Measurements from ENCODE around the gene PARD3B. TPM values are rescaled to one million over a fixed set of nuclear protein-coding genes. Genes with fewer than 3 reads are reported as not detected.

PARD3B gene
- total and polyA plus RNA-seq, 7 donors, result 3.2 to 64.0 (median 42.5) TPM

- no peak overlapping the region for H3K27ac ChIP-seq
- WGBS, 2 donors, result 91 to 96% methylated on average over 1 of the region's 1 CpG
- no peaks in the 10 kb centered on the region for H3K27me3 ChIP-seq
- no peaks in the 10 kb centered on the region for H3K9me3 ChIP-seq
- H3K36me3 ChIP-seq, result no peaks in the 10 kb centered on the region
- intact Hi-C loops (cut with DNase I), result no loop called here
- DNase-seq, result no peak
- H3K4me1 ChIP-seq, result peaks cover 0 to 11% (median 9%) of the 10 kb centered on the region in 4 donors
- H3K4me3 ChIP-seq, result no peak overlapping the region
- no peak for TF ChIP-seq POLR2AphosphoS5 (IDR thresholded peaks at IDR 0.05)
- TF ChIP-seq EP300 (IDR thresholded peaks at IDR 0.05), result no peak
- TF ChIP-seq, protein P1, sequence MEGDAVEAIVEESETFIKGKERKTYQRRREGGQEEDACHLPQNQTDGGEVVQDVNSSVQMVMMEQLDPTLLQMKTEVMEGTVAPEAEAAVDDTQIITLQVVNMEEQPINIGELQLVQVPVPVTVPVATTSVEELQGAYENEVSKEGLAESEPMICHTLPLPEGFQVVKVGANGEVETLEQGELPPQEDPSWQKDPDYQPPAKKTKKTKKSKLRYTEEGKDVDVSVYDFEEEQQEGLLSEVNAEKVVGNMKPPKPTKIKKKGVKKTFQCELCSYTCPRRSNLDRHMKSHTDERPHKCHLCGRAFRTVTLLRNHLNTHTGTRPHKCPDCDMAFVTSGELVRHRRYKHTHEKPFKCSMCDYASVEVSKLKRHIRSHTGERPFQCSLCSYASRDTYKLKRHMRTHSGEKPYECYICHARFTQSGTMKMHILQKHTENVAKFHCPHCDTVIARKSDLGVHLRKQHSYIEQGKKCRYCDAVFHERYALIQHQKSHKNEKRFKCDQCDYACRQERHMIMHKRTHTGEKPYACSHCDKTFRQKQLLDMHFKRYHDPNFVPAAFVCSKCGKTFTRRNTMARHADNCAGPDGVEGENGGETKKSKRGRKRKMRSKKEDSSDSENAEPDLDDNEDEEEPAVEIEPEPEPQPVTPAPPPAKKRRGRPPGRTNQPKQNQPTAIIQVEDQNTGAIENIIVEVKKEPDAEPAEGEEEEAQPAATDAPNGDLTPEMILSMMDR (IDR thresholded peaks at IDR 0.05), result no peak
- TF ChIP-seq POLR2A (IDR thresholded peaks at IDR 0.05), result no peak
These were observed 747.5 kb downstream of the PARD3B start for GRCh38 chr2:205292665-205293295.

DNA sequence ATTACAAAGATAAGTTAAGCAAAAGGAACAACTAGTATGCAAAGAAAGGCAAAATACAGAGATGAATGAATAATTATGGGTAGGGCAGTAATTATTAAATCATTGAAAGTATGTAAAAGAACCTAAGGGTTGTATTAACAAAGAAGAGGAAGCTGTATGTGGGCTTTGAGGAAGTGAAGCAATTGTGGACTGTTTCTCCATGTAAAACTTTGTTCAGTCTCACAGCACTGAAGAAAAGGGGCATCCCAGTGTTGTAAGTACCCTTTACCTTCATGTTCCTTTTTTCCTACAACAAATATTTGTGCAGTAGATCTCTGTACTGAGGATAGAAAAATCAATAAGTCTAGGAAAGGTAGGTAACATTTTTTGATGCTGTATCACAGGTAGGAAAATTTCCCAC lies 748.3 kb downstream of the PARD3B start:
- DNase-seq, result no peak
- no peaks in the 10 kb centered on the region for H3K27me3 ChIP-seq
- H3K4me3 ChIP-seq, result no peak overlapping the region
- no peak overlapping the region for H3K27ac ChIP-seq
- H3K4me1 ChIP-seq, result peaks cover 0 to 14% (median 10%) of the 10 kb centered on the region in 4 donors
- intact Hi-C loops (cut with DNase I), result no loop called here
- no peaks in the 10 kb centered on the region for H3K9me3 ChIP-seq
- H3K36me3 ChIP-seq, result no peaks in the 10 kb centered on the region
- TF ChIP-seq POLR2A (IDR thresholded peaks at IDR 0.05) (no peak), POLR2AphosphoS5 (IDR thresholded peaks at IDR 0.05) (no peak), EP300 (IDR thresholded peaks at IDR 0.05) (no peak)
- TF ChIP-seq, protein P1 (IDR thresholded peaks at IDR 0.05), result no peak

DNA sequence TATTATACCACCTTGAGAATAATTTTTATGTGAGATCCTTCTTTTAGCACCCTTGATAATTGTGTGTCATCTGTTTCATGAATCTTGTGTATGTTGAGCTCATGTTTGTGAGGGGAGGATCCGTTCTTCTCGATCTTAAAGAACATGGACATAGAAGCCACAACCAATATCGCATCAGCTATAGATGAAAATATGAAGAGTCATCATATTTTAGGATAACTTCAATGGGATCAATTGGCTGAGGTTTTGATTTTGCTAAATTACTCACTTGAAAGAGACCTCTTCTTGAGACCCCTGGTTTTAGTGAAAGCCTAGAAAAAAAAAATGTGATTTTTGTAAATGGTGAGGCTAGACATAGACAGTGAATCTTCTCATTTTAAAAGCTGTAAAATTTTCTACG lies 751.7 kb downstream of the PARD3B start:
- H3K4me1 ChIP-seq, result peaks cover 0 to 14% (median 10%) of the 10 kb centered on the region in 4 donors
- intact Hi-C loops (cut with DNase I), result no loop called here
- no peak for DNase-seq
- no peak overlapping the region for H3K4me3 ChIP-seq
- H3K27me3 ChIP-seq, result no peaks in the 10 kb centered on the region
- no peak overlapping the region for H3K27ac ChIP-seq
- TF ChIP-seq EP300 (IDR thresholded peaks at IDR 0.05) (no peak), POLR2AphosphoS5 (IDR thresholded peaks at IDR 0.05) (no peak), POLR2A (IDR thresholded peaks at IDR 0.05) (no peak)
- TF ChIP-seq, protein P1 (IDR thresholded peaks at IDR 0.05), result no peak
- H3K36me3 ChIP-seq, result peaks cover 0 to 10% (median 0%) of the 10 kb centered on the region in 4 donors
- WGBS, 2 donors, result 96 to 98% methylated on average over 4 of the region's 4 CpGs
- no peaks in the 10 kb centered on the region for H3K9me3 ChIP-seq

GRCh38 chr2:205297368-205297767 lies 752.1 kb downstream of the PARD3B start:
- no peaks in the 10 kb centered on the region for H3K27me3 ChIP-seq
- no peaks in the 10 kb centered on the region for H3K9me3 ChIP-seq
- intact Hi-C loops (cut with DNase I), result no loop called here

More at GRCh38 chr2:205297368-205297767, 752.1 kb downstream of the PARD3B start:
- Histone ChIP-seq H3K4me3 (no peak overlapping the region), H3K27ac (no peak overlapping the region), H3K4me1 (peaks cover 0 to 14% (median 10%) of the 10 kb centered on the region in 4 donors), H3K36me3 (peaks cover 0 to 13% (median under 1%) of the 10 kb centered on the region in 4 donors)
- no peak for DNase-seq
- TF ChIP-seq POLR2AphosphoS5 (IDR thresholded peaks at IDR 0.05), result no peak
- TF ChIP-seq, protein P1 (IDR thresholded peaks at IDR 0.05), result no peak
- TF ChIP-seq POLR2A (IDR thresholded peaks at IDR 0.05), result no peak
- TF ChIP-seq EP300 (IDR thresholded peaks at IDR 0.05), result no peak

Measured in sigmoid colon (tissue), 7 donors.